Tibial artery (tissue), 4 donors: ENCODE measurements around the gene PLXNB3.

Experiments used
- DNase-seq, 2 donors: peaks; one replicate each; pipeline ENCODE4 v3.0.0-alpha.2; 2019
- H3K27ac ChIP-seq, 2 donors: fragments of 200-600 bp; sonication (generic) in 1 of 2; 1 replicate in 1 of 2; 2 replicates in 1 of 2; pipeline ENCODE4 v1.5.1; 2018 to 2019; ENCODE audit warnings: mild to moderate bottlenecking in 1 of 2
- H3K27me3 ChIP-seq, 2 donors: fragments of 200-600 bp; sonication (generic) in 1 of 2; one replicate each; pipeline versions ENCODE4 v1.5.1 to v1.6.0; 2016 to 2019
- H3K36me3 ChIP-seq, 3 donors: fragments of 200-600 bp; sonication (generic) in 2 of 3; one replicate each; pipeline ENCODE4 v1.5.1; 2016 to 2019; ENCODE audit warnings: mild to moderate bottlenecking in 2 of 3
- H3K4me1 ChIP-seq, 4 donors: fragments of 200-600 bp; sonication (generic) in 2 of 4; 1 replicate in 3 of 4; 2 replicates in 1 of 4; pipeline ENCODE4 v1.5.1; 2016 to 2019
- H3K4me3 ChIP-seq, 2 donors: fragments of 200-600 bp; sonication (generic) in 1 of 2; 1 replicate in 1 of 2; 2 replicates in 1 of 2; pipeline ENCODE4 v1.5.1; 2018 to 2019; ENCODE audit warnings: mild to moderate bottlenecking in 2 of 2
- H3K9me3 ChIP-seq, 3 donors: fragments of 200-600 bp; sonication (generic) in 1 of 3; one replicate each; pipeline ENCODE4 v1.5.1; 2016 to 2019
- intact Hi-C: fragments of 100-400 bp; cut with DNase I; formaldehyde crosslinking; loops from one replicate; pipeline ENCODE4 v1.15.0; 2023; ENCODE audit warnings: low total_unique reads
- TF ChIP-seq, protein P1 (sequence below), 2 experiments: fragments of 200-600 bp in 1 of 2; fragments of 450-650 bp in 1 of 2; IDR thresholded peaks; one replicate each; pipeline ENCODE4 v1.5.1; 2017 to 2019; ENCODE audit warnings: antibody characterized with exemption in 2 of 2, mild to moderate bottlenecking in 1 of 2, moderate library complexity in 1 of 2

Gene PLXNB3

DNA sequence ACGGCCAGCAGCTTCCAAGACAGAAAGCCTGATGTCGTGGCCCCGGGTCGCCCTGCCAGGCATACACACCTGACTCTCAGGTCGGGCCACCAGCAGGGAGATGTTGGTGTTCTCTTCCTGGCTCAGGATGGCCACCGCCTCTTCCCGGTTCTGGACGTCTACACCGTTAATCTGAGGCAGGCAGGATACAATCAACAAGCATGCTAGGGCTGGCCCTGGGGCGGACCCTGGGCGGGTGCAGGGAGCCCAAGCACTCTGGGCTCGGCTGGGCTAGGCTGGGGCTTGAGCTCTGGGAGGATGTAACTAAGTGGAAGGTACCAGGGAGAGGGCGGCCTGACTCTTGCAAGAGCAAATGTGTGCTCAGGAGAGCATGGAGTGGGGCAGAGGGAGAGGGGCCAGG is 41.4 kb downstream of the PLXNB3 start:
- H3K36me3 ChIP-seq = peaks cover 0 to 8% (median 0%) of the 10 kb centered on the region in 3 donors
- TF ChIP-seq, protein P1, sequence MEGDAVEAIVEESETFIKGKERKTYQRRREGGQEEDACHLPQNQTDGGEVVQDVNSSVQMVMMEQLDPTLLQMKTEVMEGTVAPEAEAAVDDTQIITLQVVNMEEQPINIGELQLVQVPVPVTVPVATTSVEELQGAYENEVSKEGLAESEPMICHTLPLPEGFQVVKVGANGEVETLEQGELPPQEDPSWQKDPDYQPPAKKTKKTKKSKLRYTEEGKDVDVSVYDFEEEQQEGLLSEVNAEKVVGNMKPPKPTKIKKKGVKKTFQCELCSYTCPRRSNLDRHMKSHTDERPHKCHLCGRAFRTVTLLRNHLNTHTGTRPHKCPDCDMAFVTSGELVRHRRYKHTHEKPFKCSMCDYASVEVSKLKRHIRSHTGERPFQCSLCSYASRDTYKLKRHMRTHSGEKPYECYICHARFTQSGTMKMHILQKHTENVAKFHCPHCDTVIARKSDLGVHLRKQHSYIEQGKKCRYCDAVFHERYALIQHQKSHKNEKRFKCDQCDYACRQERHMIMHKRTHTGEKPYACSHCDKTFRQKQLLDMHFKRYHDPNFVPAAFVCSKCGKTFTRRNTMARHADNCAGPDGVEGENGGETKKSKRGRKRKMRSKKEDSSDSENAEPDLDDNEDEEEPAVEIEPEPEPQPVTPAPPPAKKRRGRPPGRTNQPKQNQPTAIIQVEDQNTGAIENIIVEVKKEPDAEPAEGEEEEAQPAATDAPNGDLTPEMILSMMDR (IDR thresholded peaks at IDR 0.05) = no peak
- peaks cover 0 to under 1% (median 0%) of the 10 kb centered on the region in 3 donors for H3K9me3 ChIP-seq
- DNase-seq = no peak
- H3K4me1 ChIP-seq = peaks cover 0 to 4% (median 2%) of the 10 kb centered on the region in 4 donors
- H3K27me3 ChIP-seq = no peaks in the 10 kb centered on the region
- no peak overlapping the region for H3K4me3 ChIP-seq
- H3K27ac ChIP-seq = no peak overlapping the region
- intact Hi-C loops = no loop called here

GRCh38 chrX:153806999-153807575 is 43.0 kb downstream of the PLXNB3 start:
- Histone ChIP-seq H3K27me3 (no peaks in the 10 kb centered on the region), H3K27ac (no peak overlapping the region), H3K36me3 (peaks cover 0 to 8% (median 0%) of the 10 kb centered on the region in 3 donors), H3K9me3 (peaks cover 0 to 6% (median 0%) of the 10 kb centered on the region in 3 donors), H3K4me1 (no peaks in the 10 kb centered on the region), H3K4me3 (no peak overlapping the region)
- intact Hi-C loops = no loop called here
- DNase-seq = no peak
- TF ChIP-seq, protein P1 (IDR thresholded peaks at IDR 0.05) = no peak

GRCh38 chrX:153807976-153808375 is 43.9 kb downstream of the PLXNB3 start:
- TF ChIP-seq, protein P1 (IDR thresholded peaks at IDR 0.05) = no peak
- intact Hi-C loops = no loop called here
- H3K27ac ChIP-seq = no peak overlapping the region
- no peak overlapping the region for H3K4me3 ChIP-seq
- no peaks in the 10 kb centered on the region for H3K27me3 ChIP-seq
- no peak for DNase-seq
- no peaks in the 10 kb centered on the region for H3K4me1 ChIP-seq
- H3K9me3 ChIP-seq = peaks cover 0 to 6% (median 0%) of the 10 kb centered on the region in 3 donors
- peaks cover 0 to 8% (median 0%) of the 10 kb centered on the region in 3 donors for H3K36me3 ChIP-seq

DNA sequence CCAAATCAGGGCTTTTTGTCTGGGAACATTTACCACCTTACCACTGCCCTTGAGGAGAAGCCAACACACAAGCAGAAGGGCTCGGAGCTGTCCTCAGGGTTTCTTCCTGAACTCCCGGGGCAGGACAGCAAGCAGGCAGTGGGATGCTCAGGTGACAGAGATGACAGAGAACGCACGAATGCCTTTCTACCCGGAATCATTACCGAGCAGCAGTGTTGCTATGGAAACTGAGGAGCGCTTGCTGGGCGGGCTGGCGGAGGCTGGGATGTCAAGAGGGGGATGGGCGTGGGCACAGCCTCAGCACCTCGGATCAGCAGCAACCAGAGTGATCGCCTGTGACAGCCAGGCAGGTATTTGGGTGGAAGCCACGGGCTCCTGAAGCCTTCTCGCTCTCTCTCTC is 48.2 kb downstream of the PLXNB3 start:
- TF ChIP-seq, protein P1 (IDR thresholded peaks at IDR 0.05) = no peak
- H3K4me3 ChIP-seq = no peak overlapping the region
- H3K9me3 ChIP-seq = peaks cover 0 to 6% (median 0%) of the 10 kb centered on the region in 3 donors
- intact Hi-C loops = no loop called here
- no peaks in the 10 kb centered on the region for H3K36me3 ChIP-seq
- DNase-seq = no peak
- no peaks in the 10 kb centered on the region for H3K27me3 ChIP-seq
- H3K4me1 ChIP-seq = no peaks in the 10 kb centered on the region
- no peak overlapping the region for H3K27ac ChIP-seq

DNA sequence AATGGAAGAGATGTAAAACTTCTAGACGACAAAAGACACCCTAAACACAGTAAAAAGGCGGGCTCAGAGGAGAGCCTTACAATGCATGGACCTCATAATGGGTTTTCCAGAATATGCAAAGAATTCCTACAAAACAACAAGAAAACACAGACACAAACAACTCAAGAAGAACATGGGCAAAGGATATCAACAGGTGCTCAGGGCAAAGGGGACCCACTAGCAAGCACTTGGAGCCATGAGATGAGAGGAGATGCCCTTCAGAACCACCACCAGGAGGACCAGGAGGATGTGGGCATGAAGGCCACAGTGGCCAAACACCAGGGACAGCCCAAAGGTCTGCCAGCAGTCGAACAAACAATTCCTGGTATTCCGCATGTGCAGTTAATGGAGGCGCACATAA is 49.1 kb downstream of the PLXNB3 start:
- Histone ChIP-seq H3K36me3 (no peaks in the 10 kb centered on the region), H3K4me1 (no peaks in the 10 kb centered on the region), H3K27me3 (no peaks in the 10 kb centered on the region), H3K9me3 (peaks cover 0 to 6% (median 0%) of the 10 kb centered on the region in 3 donors), H3K4me3 (no peak overlapping the region), H3K27ac (no peak overlapping the region)
- intact Hi-C loops = no loop called here
- TF ChIP-seq, protein P1 (IDR thresholded peaks at IDR 0.05) = no peak
- DNase-seq = no peak
